K562 (cell line): Measurements from ENCODE around the gene DPP9. TPM values are rescaled to one million over a fixed set of nuclear protein-coding genes. Genes with fewer than 3 reads are reported as not detected.

Source experiments
- ATAC-seq: fragments of 200-7000 bp; cut with Tn5 transposase; 3 replicates; pipeline ENCODE4 v1.9.1; 2020; ENCODE audit warnings: moderate library complexity
- BruUV-seq: library from RNA; stranded (reverse); fragments of 400-500 nt; replicated peaks from 2 replicates; lab custom pipeline; 2021; lab: Mats Ljungman, UMichigan
- CTCF ChIA-PET: fragments of 300-600 bp; formaldehyde crosslinking; extraction: SDS; loops from one replicate; lab custom pipeline; 2021; ENCODE audit warnings: low intra/inter-chr PET ratio; lab: Yijun Ruan, JAX
- POLR2A ChIA-PET: fragments of 300-600, 350-650 bp; sonication (Branson Sonifier 250); formaldehyde crosslinking; extraction: SDS; loops from one replicate; lab custom pipeline; 2021; ENCODE audit warnings: antibody characterized with exemption, inconsistent platforms; lab: Yijun Ruan, JAX
- DNase-seq, 4 experiments: peaks; one replicate each; pipeline versions ENCODE4 v3.0.0 to v3.0.0-alpha.2; 2011 to 2018; ENCODE audit warnings: low spot score in 3 of 4, mixed read lengths in 3 of 4; ENCODE audit errors: extremely low read depth in 1 of 4
- FAIRE-seq: peaks from 2 replicates; lab custom pipeline; 2011; peaks lifted over from hg19 to GRCh38; lab: Jason Lieb, UNC
- H2AFZ ChIP-seq: 2 replicates; pipeline ENCODE4 v1.6.0; 2011; ENCODE audit warnings: low read depth, low read length, control low read depth, inconsistent platforms
- H3K27ac ChIP-seq: fragments of 200-600 bp; 3 replicates; pipeline ENCODE4 v1.8.0; 2011; ENCODE audit warnings: low read depth, mild to moderate bottlenecking, control low read depth, inconsistent platforms, low read length, moderate library complexity, mixed read lengths; ENCODE audit errors: extremely low read depth
- H3K27me3 ChIP-seq, 2 experiments: fragments of 300-600 bp in 1 of 2; 2 replicates in 1 of 2; 3 replicates in 1 of 2; pipeline versions ENCODE4 v1.6.0 to v1.8.0; 2011; ENCODE audit warnings: inconsistent platforms in 2 of 2, low read length in 2 of 2, mild to moderate bottlenecking in 1 of 2, mixed read lengths in 1 of 2, moderate library complexity in 1 of 2; ENCODE audit not compliant: control insufficient read depth in 2 of 2, insufficient read depth in 2 of 2
- H3K36me3 ChIP-seq: fragments of 300-600 bp; 3 replicates; pipeline ENCODE4 v1.8.0; 2011; ENCODE audit warnings: mild to moderate bottlenecking, low read length, inconsistent platforms; ENCODE audit not compliant: control insufficient read depth, insufficient read depth
- H3K4me1 ChIP-seq, 2 experiments: fragments of 200-600 bp in 1 of 2; replicated peaks in 1 of 2; 2 replicates in 1 of 2; 3 replicates in 1 of 2; pipeline versions ENCODE4 v1.5.1 to v1.8.0; 2011; ENCODE audit warnings: inconsistent platforms in 2 of 2, low read length in 2 of 2, mild to moderate bottlenecking in 1 of 2, mixed read lengths in 1 of 2, moderate library complexity in 1 of 2; ENCODE audit not compliant: control insufficient read depth in 2 of 2, insufficient read depth in 2 of 2
- H3K4me2 ChIP-seq: 2 replicates; pipeline ENCODE4 v1.6.1; 2011; ENCODE audit warnings: low read length, control low read depth, inconsistent platforms, mixed read lengths; ENCODE audit not compliant: insufficient read depth
- H3K4me3 ChIP-seq: fragments of 200-600 bp; sonication (generic), shearing (Covaris generic); 2 replicates; pipeline ENCODE4 v1.5.1; 2016; ENCODE audit warnings: control low read depth, inconsistent platforms
- H3K79me2 ChIP-seq: fragments of 200-600 bp; 3 replicates; pipeline ENCODE4 v1.8.0; 2011; ENCODE audit warnings: low read length, inconsistent platforms; ENCODE audit not compliant: control insufficient read depth, insufficient read depth
- H3K9ac ChIP-seq, 2 experiments: 2 replicates each; pipeline versions ENCODE4 v1.6.0 to v1.6.1; 2011; ENCODE audit warnings: low read depth in 2 of 2, low read length in 2 of 2, control low read depth in 1 of 2, inconsistent platforms in 1 of 2, mild to moderate bottlenecking in 1 of 2, mixed read lengths in 1 of 2; ENCODE audit not compliant: insufficient read depth in 1 of 2
- H3K9me1 ChIP-seq: one replicate; pipeline ENCODE4 v1.6.0; 2011; ENCODE audit warnings: inconsistent platforms, mild to moderate bottlenecking, low read length, moderate library complexity; ENCODE audit not compliant: control insufficient read depth, insufficient read depth
- H3K9me3 ChIP-seq: replicated peaks from 2 replicates; pipeline ENCODE4 v1.5.1; 2011; ENCODE audit warnings: low read depth, low read length, inconsistent platforms; ENCODE audit not compliant: control insufficient read depth, insufficient read depth
- H4K20me1 ChIP-seq: replicated peaks from 2 replicates; pipeline ENCODE4 v1.6.1; 2011; ENCODE audit warnings: low read length, inconsistent platforms, mixed read lengths; ENCODE audit not compliant: control insufficient read depth, insufficient read depth
- CTBP1 ChIP-seq: fragments of 450-650 bp; IDR thresholded peaks from 2 replicates; pipeline ENCODE4 v1.6.1; 2016; ENCODE audit warnings: borderline replicate concordance
- DACH1 ChIP-seq: fragments of 450-650 bp; IDR thresholded peaks from 2 replicates; pipeline ENCODE4 v1.6.1; 2018; ENCODE audit not compliant: partially characterized antibody
- ILF3 ChIP-seq: fragments of 450-650 bp; IDR thresholded peaks from 2 replicates; pipeline ENCODE4 v1.6.1; 2018; ENCODE audit warnings: antibody characterized with exemption, mild to moderate bottlenecking, moderate library complexity, borderline replicate concordance
- LCOR ChIP-seq: sonication (generic); formaldehyde crosslinking; IDR thresholded peaks from 2 replicates; pipeline ENCODE4 v1.8.0; 2022; ENCODE audit warnings: mild to moderate bottlenecking, missing genetic modification reagents
- RAD21 ChIP-seq, 2 experiments: fragments of 250-450 bp in 1 of 2; fragments of 450-650 bp in 1 of 2; sonication (Bioruptor Pico) in 1 of 2; formaldehyde crosslinking in 1 of 2; IDR thresholded peaks in 1 of 2; conservative IDR thresholded peaks in 1 of 2; 2 replicates each; pipeline versions ENCODE4 v1.4.0 to v1.8.0; 2020 to 2022; ENCODE audit warnings: mild to moderate bottlenecking in 2 of 2, moderate library complexity in 1 of 2
- RAD51 ChIP-seq: fragments of 450-650 bp; IDR thresholded peaks from 2 replicates; pipeline ENCODE4 v1.7.1; 2016; ENCODE audit warnings: low read depth, mild to moderate bottlenecking, borderline replicate concordance
- RBFOX2 ChIP-seq: fragments of 200-400 bp; formaldehyde crosslinking; IDR thresholded peaks from 2 replicates; pipeline ENCODE4 v1.6.1; 2017; ENCODE audit warnings: low read depth, mild to moderate bottlenecking, low read length, moderate library complexity
- RCOR1 ChIP-seq, 2 experiments: IDR thresholded peaks; 2 replicates each; pipeline ENCODE4 v1.6.1; 2012; ENCODE audit warnings: low read depth in 2 of 2, low read length in 2 of 2, borderline replicate concordance in 1 of 2, improper control_type of control experiment in 1 of 2
- STAG1 ChIP-seq: sonication (generic); formaldehyde crosslinking; IDR thresholded peaks from 2 replicates; pipeline ENCODE4 v1.5.0; 2020; ENCODE audit warnings: missing genetic modification reagents, borderline replicate concordance
- ZKSCAN8 ChIP-seq: fragments of 200-800 bp; sonication (Bioruptor generic); IDR thresholded peaks from 2 replicates; pipeline ENCODE4 v1.6.1; 2016; ENCODE audit warnings: missing genetic modification characterization, missing compliant biosample characterization
- ZNF121 ChIP-seq: sonication (generic); formaldehyde crosslinking; conservative IDR thresholded peaks from 2 replicates; pipeline ENCODE4 v1.8.0; 2022; ENCODE audit warnings: missing genetic modification reagents
- WGBS: fragments of 100-300 bp; shearing (Covaris generic); methylation state at CpG from one replicate; pipeline ENCODE4 v1.1.6; 2016; ENCODE audit warnings: low coverage, mixed read lengths; ENCODE audit not compliant: insufficient coverage; ENCODE audit errors: missing lambda C conversion rate; 5-methylcytosine and 5-hydroxymethylcytosine counted together
- in situ Hi-C: fragments of 300-500 bp; cut with MboI; formaldehyde crosslinking; loops from 4 replicates; pipeline ENCODE4 v1.15.0; 2018; ENCODE audit warnings: inconsistent platforms, mixed read lengths
- intact Hi-C: fragments of 100-400 bp; cut with micrococcal nuclease; formaldehyde crosslinking; loops from 2 replicates; pipeline ENCODE4 v1.14.2; 2022
- polyA plus RNA-seq, 8 experiments: library from polyadenylated mRNA; depleted of rRNA in 4 of 8; stranded (reverse) in 5 of 8; unstranded in 3 of 8; fragments of >200 nt; fragmentation: Nextera tagmentation in 2 of 8; fragmentation: Illumina TruSeq in 1 of 8; extraction: Ambion mirVana in 2 of 8; extraction: Trizol in 1 of 8; gene quantifications; 2 replicates each; pipeline versions ENCODE4 v1.2.1 to v1.2.3, GENCODE V29; 2011 to 2014; ENCODE audit warnings: inconsistent platforms in 1 of 8, missing spikeins in 1 of 8
- total RNA-seq, 7 experiments: library from RNA; depleted of rRNA in 6 of 7; stranded (reverse); fragments of >200 nt in 6 of 7; fragmentation: Illumina TruSeq in 2 of 7; extraction: Trizol in 2 of 7; gene quantifications; 2 replicates each; pipeline versions ENCODE4 v1.2.1 to v1.2.3, GENCODE V29; 2011 to 2021; ENCODE audit warnings: low replicate concordance in 1 of 7
- TF ChIP-seq, protein P1 (sequence below), 2 experiments: IDR thresholded peaks; 2 replicates each; pipeline ENCODE4 v1.6.1; 2012; ENCODE audit warnings: improper control_type of control experiment in 2 of 2, low read depth in 2 of 2, low read length in 2 of 2, borderline replicate concordance in 1 of 2

The DPP9 gene
- total and polyA plus RNA-seq, 9 of the 15 experiments (the other 6 are each of a cell fraction or from before 2014, with no cell fraction given): 0.90 to 66.7 (median 24.5) TPM

DNA sequence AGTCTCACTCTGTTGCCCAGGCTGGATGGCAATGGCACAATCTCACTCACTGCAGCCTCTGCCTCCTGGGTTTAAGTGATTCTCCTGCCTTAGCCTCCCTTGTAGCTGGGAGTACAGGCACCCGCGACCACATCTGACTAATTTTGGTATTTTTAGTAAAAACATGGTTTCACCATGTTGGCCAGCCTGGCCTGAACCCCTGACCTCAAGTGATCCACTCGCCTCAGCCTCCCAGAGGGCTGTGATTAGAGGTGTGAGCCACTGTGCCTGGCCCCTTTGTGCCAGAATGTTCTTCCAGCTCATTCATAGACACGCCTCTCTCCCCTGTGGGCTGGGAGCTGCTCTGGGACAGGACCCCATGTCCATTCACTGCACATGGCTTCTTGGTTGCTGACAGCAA lies 62.6 kb downstream of the DPP9 start:
- H3K9me1 ChIP-seq: peaks cover 3% of the 10 kb centered on the region
- POLR2A ChIA-PET: interaction anchor here (1.1 kb wide), 1 partner anchor 15 kb away, joined by 3 read pairs; no protein-coding TSS in a partner anchor
- in situ Hi-C loops: no loop called here

GRCh38 chr19:4660181-4660791 lies 63.4 kb downstream of the DPP9 start:
- ChIA-PET POLR2A (interaction anchor here (1.0 to 1.7 kb wide), 3 partner anchors 9 to 80 kb away, joined by 3 to 8 read pairs (median 3); no protein-coding TSS in a partner anchor), CTCF (interaction anchor here (1.1 kb wide), 1 partner anchor 137 kb away, joined by 3 read pairs; no protein-coding TSS in a partner anchor)
- peak; percentile 97 for ATAC-seq
- Histone ChIP-seq H3K9me1 (peaks cover 3% of the 10 kb centered on the region), H4K20me1 (peaks cover 3% of the 10 kb centered on the region; the same call in 1 of the 2 replicates), H3K27me3 (no peaks in the 10 kb centered on the region), H3K27ac (no peak overlapping the region), H3K4me2 (no peak overlapping the region), H3K9me3 (no peaks in the 10 kb centered on the region), H3K9ac (no peak overlapping the region; a peak in 1 of 4 replicates), H3K36me3 (peaks cover 81% of the 10 kb centered on the region), H3K4me3 (no peak overlapping the region), H3K4me1 (peaks cover 1 to 12% of the 10 kb centered on the region in 2 experiments; a peak in 3 of 5 replicates), H3K79me2 (peaks cover 8% of the 10 kb centered on the region; the same call in 1 of the 3 replicates), H2AFZ (no peak overlapping the region)
- BruUV-seq: no TSS peak
- DNase-seq: peak in 3 of 4 experiments; percentile 52 to 77 (median 72)
- 65% methylated on average over 14 of the region's 15 CpGs for WGBS
- intact Hi-C loops (no loop called here), in situ Hi-C loops (no loop called here)
- FAIRE-seq: peak; percentile 79
- TF ChIP-seq STAG1 (CRISPR knock-in tag) (peak; percentile 25; the same call in 1 of the 2 replicates), CTBP1 (peak; percentile 44; the same call in 1 of the 2 replicates), RAD21 (CRISPR knock-in tag; conservative IDR thresholded peaks at IDR 0.05 in 1 of 2, IDR thresholded peaks at IDR 0.05 in 1 of 2) (peak in 1 of 2 experiments; percentile 55; a peak in 2 of 4 replicates), ILF3 (no peak), DACH1 (no peak), ZKSCAN8 (no peak), LCOR (CRISPR knock-in tag) (no peak), RCOR1 (IDR thresholded peaks at IDR 0.05; ENCODE audit: borderline replicate concordance in 1 of 2, low read depth in 2 of 2, low read length in 2 of 2) (0 out of 4 replicates have a peak, but pooled peaks of 1 of the 2 experiments have one; percentile 64), RBFOX2 (peak; percentile 40)
- TF ChIP-seq, protein P1, sequence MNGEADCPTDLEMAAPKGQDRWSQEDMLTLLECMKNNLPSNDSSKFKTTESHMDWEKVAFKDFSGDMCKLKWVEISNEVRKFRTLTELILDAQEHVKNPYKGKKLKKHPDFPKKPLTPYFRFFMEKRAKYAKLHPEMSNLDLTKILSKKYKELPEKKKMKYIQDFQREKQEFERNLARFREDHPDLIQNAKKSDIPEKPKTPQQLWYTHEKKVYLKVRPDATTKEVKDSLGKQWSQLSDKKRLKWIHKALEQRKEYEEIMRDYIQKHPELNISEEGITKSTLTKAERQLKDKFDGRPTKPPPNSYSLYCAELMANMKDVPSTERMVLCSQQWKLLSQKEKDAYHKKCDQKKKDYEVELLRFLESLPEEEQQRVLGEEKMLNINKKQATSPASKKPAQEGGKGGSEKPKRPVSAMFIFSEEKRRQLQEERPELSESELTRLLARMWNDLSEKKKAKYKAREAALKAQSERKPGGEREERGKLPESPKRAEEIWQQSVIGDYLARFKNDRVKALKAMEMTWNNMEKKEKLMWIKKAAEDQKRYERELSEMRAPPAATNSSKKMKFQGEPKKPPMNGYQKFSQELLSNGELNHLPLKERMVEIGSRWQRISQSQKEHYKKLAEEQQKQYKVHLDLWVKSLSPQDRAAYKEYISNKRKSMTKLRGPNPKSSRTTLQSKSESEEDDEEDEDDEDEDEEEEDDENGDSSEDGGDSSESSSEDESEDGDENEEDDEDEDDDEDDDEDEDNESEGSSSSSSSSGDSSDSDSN (IDR thresholded peaks at IDR 0.05; ENCODE audit: borderline replicate concordance in 1 of 2, low read depth in 2 of 2, low read length in 2 of 2): 0 out of 4 replicates have a peak, but pooled peaks of 1 of the 2 experiments have one; percentile 51

More for the DNA sequence above, 62.6 kb downstream of the DPP9 start:
- no peak overlapping the region for H3K27ac ChIP-seq
- no peaks in the 10 kb centered on the region for H3K9me3 ChIP-seq
- no peak overlapping the region for H3K4me2 ChIP-seq
- peaks cover 3% of the 10 kb centered on the region; the same call in 1 of the 2 replicates for H4K20me1 ChIP-seq
- no peak overlapping the region for H3K4me3 ChIP-seq
- BruUV-seq: no TSS peak
- no peak for TF ChIP-seq RAD51
- TF ChIP-seq ZNF121 (CRISPR knock-in tag): peak; percentile 46; the same call in 1 of the 2 replicates
- DNase-seq (no peak), FAIRE-seq (no peak), ATAC-seq (no peak)
- peaks cover 0 to 12% of the 10 kb centered on the region in 2 experiments; a peak in 3 of 5 replicates for H3K4me1 ChIP-seq
- intact Hi-C loops: no loop called here
- CTCF ChIA-PET: no interaction called here
- H3K36me3 ChIP-seq: peaks cover 81% of the 10 kb centered on the region
- H3K27me3 ChIP-seq: no peaks in the 10 kb centered on the region
- H2AFZ ChIP-seq: no peak overlapping the region
- peaks cover 8% of the 10 kb centered on the region; the same call in 1 of the 3 replicates for H3K79me2 ChIP-seq
- 76% methylated on average over 4 of the region's 4 CpGs for WGBS
- peak overlapping the region in 1 of 2 experiments; percentile 36; a peak in 2 of 4 replicates for H3K9ac ChIP-seq
